Endodermal cell (in vitro differentiated cells): ENCODE measurements around the gene SLIT3. TPM values are rescaled to one million over a fixed set of nuclear protein-coding genes. Genes with fewer than 3 reads are reported as not detected.
A peak's percentile ranks its signal among the peaks of the same experiment; 100 is the strongest.

Experiments
- DNase-seq: peaks from one replicate; pipeline ENCODE4 v3.0.0-alpha.2; 2017
- H3K27ac ChIP-seq: 2 replicates; pipeline ENCODE4 v1.5.1; 2013; ENCODE audit warnings: mild to moderate bottlenecking, low read depth, low read length, moderate library complexity
- H3K27me3 ChIP-seq: 2 replicates; pipeline ENCODE4 v1.6.1; 2013; ENCODE audit warnings: mild to moderate bottlenecking, low read length, moderate library complexity; ENCODE audit not compliant: insufficient read depth, control insufficient read depth, poor library complexity, severe bottlenecking
- H3K36me3 ChIP-seq: 2 replicates; pipeline ENCODE4 v1.7.0; 2013; ENCODE audit warnings: mild to moderate bottlenecking, low read length, moderate library complexity; ENCODE audit not compliant: control insufficient read depth, insufficient read depth
- H3K4me1 ChIP-seq: one replicate; pipeline ENCODE4 v1.7.0; 2013; ENCODE audit warnings: low read length; ENCODE audit not compliant: control insufficient read depth, insufficient read depth
- H3K4me3 ChIP-seq: 2 replicates; pipeline ENCODE4 v1.5.1; 2013; ENCODE audit warnings: mild to moderate bottlenecking, low read length, moderate library complexity
- H3K9ac ChIP-seq: 2 replicates; pipeline ENCODE4 v1.6.1; 2013; ENCODE audit warnings: mild to moderate bottlenecking, low read length, moderate library complexity; ENCODE audit not compliant: poor library complexity, severe bottlenecking; ENCODE audit errors: extremely low read depth
- H3K9me3 ChIP-seq: 2 replicates; pipeline ENCODE4 v1.6.1; 2013; ENCODE audit warnings: mild to moderate bottlenecking, low read length, moderate library complexity; ENCODE audit not compliant: control insufficient read depth
- H3K27ac Mint-ChIP-seq: 2 replicates; pipeline ENCODE4 v1.8.0; 2020; ENCODE audit warnings: mixed read lengths
- H3K27me3 Mint-ChIP-seq: 2 replicates; pipeline ENCODE4 v1.8.0; 2021; ENCODE audit warnings: mild to moderate bottlenecking, mixed read lengths; ENCODE audit not compliant: insufficient read depth
- H3K36me3 Mint-ChIP-seq: 2 replicates; pipeline ENCODE4 v1.8.0; 2020; ENCODE audit warnings: low read depth, mixed read lengths
- H3K4me1 Mint-ChIP-seq: 2 replicates; pipeline ENCODE4 v1.8.0; 2020; ENCODE audit warnings: mixed read lengths
- H3K4me3 Mint-ChIP-seq: 2 replicates; pipeline ENCODE4 v1.8.0; 2020; ENCODE audit warnings: mild to moderate bottlenecking, moderate library complexity, mixed read lengths
- H3K9me3 Mint-ChIP-seq: 2 replicates; pipeline ENCODE4 v1.8.0; 2020; ENCODE audit warnings: mild to moderate bottlenecking, mixed read lengths
- CTCF ChIP-seq: fragments of 200-600 bp; sonication (generic); conservative IDR thresholded peaks from 2 replicates; pipeline ENCODE4 v1.5.0; 2021; ENCODE audit warnings: antibody characterized with exemption, mild to moderate bottlenecking
- WGBS, 2 experiments: methylation state at CpG; one replicate each; pipeline versions ENCODE4 v1.1.5 to v1.1.7; 2013; ENCODE audit warnings: missing lambda C conversion rate in 2 of 2, mixed read lengths in 1 of 2; ENCODE audit not compliant: insufficient coverage in 1 of 2, insufficient read length in 1 of 2; 5-methylcytosine and 5-hydroxymethylcytosine counted together
- total RNA-seq, 2 donors: library from RNA; stranded (reverse); fragmentation: NEBNext Ultra II Directional in 1 of 2; extraction: Animal tissue kit (Norgen Biotek cat#: 25700) in 1 of 2; gene quantifications; 2 replicates in 1 of 2; 3 replicates in 1 of 2; pipeline ENCODE4 v1.2.1, GENCODE V29; 2021

Gene SLIT3
- total RNA-seq, 2 donors from 2014 or later, result 2.5 to 3.4 TPM

GRCh38 chr5:169225830-169226356 is 75.0 kb downstream of the SLIT3 start:
- peaks cover 58% of the 10 kb centered on the region for H3K27me3 Mint-ChIP-seq

GRCh38 chr5:169223595-169223953 is 77.4 kb downstream of the SLIT3 start:
- Histone ChIP-seq H3K36me3 (no peaks in the 10 kb centered on the region), H3K9me3 (no peaks in the 10 kb centered on the region), H3K4me1 (peaks cover 21% of the 10 kb centered on the region), H3K27ac (no peak overlapping the region), H3K27me3 (peaks cover 28% of the 10 kb centered on the region), H3K4me3 (no peak overlapping the region), H3K9ac (no peak overlapping the region)
- no peak overlapping the region for H3K4me3 Mint-ChIP-seq
- H3K36me3 Mint-ChIP-seq, result no peaks in the 10 kb centered on the region
- no peaks in the 10 kb centered on the region for H3K9me3 Mint-ChIP-seq
- no peak for TF ChIP-seq CTCF
- H3K27ac Mint-ChIP-seq, result no peak overlapping the region
- H3K27me3 Mint-ChIP-seq, result peaks cover 53% of the 10 kb centered on the region
- peaks cover 36% of the 10 kb centered on the region for H3K4me1 Mint-ChIP-seq
- WGBS, 2 experiments, result 59 to 80% methylated on average over 1 of the region's 1 CpG
- DNase-seq, result no peak

More at GRCh38 chr5:169225830-169226356, 75.0 kb downstream of the SLIT3 start:
- Histone ChIP-seq H3K4me1 (peaks cover 8% of the 10 kb centered on the region), H3K36me3 (no peaks in the 10 kb centered on the region), H3K27me3 (peaks cover 32% of the 10 kb centered on the region), H3K9me3 (no peaks in the 10 kb centered on the region), H3K27ac (no peak overlapping the region), H3K4me3 (no peak overlapping the region), H3K9ac (no peak overlapping the region)
- H3K4me3 Mint-ChIP-seq, result no peak overlapping the region
- H3K36me3 Mint-ChIP-seq, result no peaks in the 10 kb centered on the region
- H3K27ac Mint-ChIP-seq, result no peak overlapping the region
- DNase-seq, result no peak
- WGBS, 2 experiments, result 89% methylated on average over 6 of the region's 6 CpGs; no CpG with 5 or more reads in 1 of the 2 experiments
- H3K9me3 Mint-ChIP-seq, result no peaks in the 10 kb centered on the region
- TF ChIP-seq CTCF, result no peak
- H3K4me1 Mint-ChIP-seq, result peaks cover 19% of the 10 kb centered on the region

GRCh38 chr5:169222934-169223594 is 77.9 kb downstream of the SLIT3 start:
- no peak overlapping the region for H3K27ac ChIP-seq
- 62 to 67% methylated on average over 9 of the region's 9 CpGs for WGBS, 2 experiments
- peaks cover 51% of the 10 kb centered on the region for H3K27me3 Mint-ChIP-seq
- peaks cover 41% of the 10 kb centered on the region for H3K4me1 Mint-ChIP-seq
- peak overlapping the region; percentile 41 for H3K4me3 ChIP-seq
- no peak overlapping the region for H3K9ac ChIP-seq
- no peak for TF ChIP-seq CTCF
- H3K36me3 ChIP-seq, result no peaks in the 10 kb centered on the region
- no peaks in the 10 kb centered on the region for H3K36me3 Mint-ChIP-seq
- no peaks in the 10 kb centered on the region for H3K9me3 Mint-ChIP-seq
- peaks cover 24% of the 10 kb centered on the region for H3K4me1 ChIP-seq
- no peak overlapping the region for H3K27ac Mint-ChIP-seq
- no peak overlapping the region for H3K4me3 Mint-ChIP-seq
- DNase-seq, result no peak
- H3K9me3 ChIP-seq, result no peaks in the 10 kb centered on the region
- H3K27me3 ChIP-seq, result peaks cover 28% of the 10 kb centered on the region
